ENCODE results near the gene EIF1AY.

GRCh38 chrY:20575531-20576121, at the start of gene EIF1AY:
- no peak for TF ChIP-seq FOXM1 (IDR thresholded peaks at IDR 0.05; ENCODE audit: borderline replicate concordance, low read depth)
- no peak for TF ChIP-seq CREB1 (IDR thresholded peaks at IDR 0.05; ENCODE audit: low read depth)
- no peak for TF ChIP-seq YY1 (IDR thresholded peaks at IDR 0.05; ENCODE audit: low read depth)
- no peak for TF ChIP-seq NFIC (IDR thresholded peaks at IDR 0.05)
- TF ChIP-seq ZBTB7A (IDR thresholded peaks at IDR 0.05; ENCODE audit: low read depth) = no peak
- TF ChIP-seq REST (IDR thresholded peaks at IDR 0.05; ENCODE audit: low read depth) = no peak
- TF ChIP-seq EP300 (IDR thresholded peaks at IDR 0.05; ENCODE audit: borderline replicate concordance) = no peak
- no peak for TF ChIP-seq TAF1 (IDR thresholded peaks at IDR 0.05; ENCODE audit: low read depth)
- no peak for TF ChIP-seq RAD21 (IDR thresholded peaks at IDR 0.05; ENCODE audit: low read depth)
- no peak for TF ChIP-seq MAX (IDR thresholded peaks at IDR 0.05)
- TF ChIP-seq CEBPB (IDR thresholded peaks at IDR 0.05) = no peak
